Activated CD4-positive, CD25-positive, alpha-beta regulatory T cell treated with anti-CD3 and anti-CD28 coated beads, Interleukin-2, amount 50 U/mL, for 72 hours (primary cell): Measurements from ENCODE around the gene CC2D1B.
"Not testable (repeated sequence)": the region's sequence is repeated elsewhere in the genome, so short reads cannot be mapped to it uniquely, and the experiment has no call there.

ENCODE experiments used
- DNase-seq: peaks from one replicate; pipeline ENCODE4 v3.0.0; 2021

The CC2D1B gene

GRCh38 chr1:52365746-52366516, at the start of gene CC2D1B:
Gene CC2D1B, minus strand, starts transcription at chr1:52366205. Its CDS starts 1,585 bp downstream, at chr1:52364620.
- peak; percentile 100 for DNase-seq

GRCh38 chr1:52414942-52415341, 48.9 kb upstream of the CC2D1B start:
- DNase-seq = no peak

GRCh38 chr1:52413410-52413989, 47.5 kb upstream of the CC2D1B start:
- no peak for DNase-seq

GRCh38 chr1:52404975-52405338, 39.0 kb upstream of the CC2D1B start:
- no peak for DNase-seq

GRCh38 chr1:52404116-52404974, 38.3 kb upstream of the CC2D1B start, which contains the start of the genes ORC1 and PRPF38A:
Gene ORC1, minus strand, starts transcription at chr1:52404423. Its CDS starts 2,200 bp downstream, at chr1:52402223.
Gene PRPF38A, plus strand, starts transcription at chr1:52404602. Its CDS starts 148 bp downstream, at chr1:52404750.
- DNase-seq = peak; percentile 97

- DNase-seq = no peak
Observed at GRCh38 chr1:52403566-52404115, 37.6 kb upstream of the CC2D1B start.

- DNase-seq = no peak
Observed at GRCh38 chr1:52402860-52403240, 36.8 kb upstream of the CC2D1B start.

GRCh38 chr1:52400131-52400530, 34.1 kb upstream of the CC2D1B start:
- no peak for DNase-seq

GRCh38 chr1:52399629-52400028, 33.6 kb upstream of the CC2D1B start:
- DNase-seq = no peak

GRCh38 chr1:52393174-52393573, 27.2 kb upstream of the CC2D1B start:
- no peak for DNase-seq

GRCh38 chr1:52386458-52386857, 20.5 kb upstream of the CC2D1B start:
- DNase-seq = no peak

GRCh38 chr1:52385376-52385775, 19.4 kb upstream of the CC2D1B start:
- DNase-seq = no peak

- DNase-seq = not testable (repeated sequence)
Observed at GRCh38 chr1:52369851-52370250, 3.8 kb upstream of the CC2D1B start.

- peak; percentile 59 for DNase-seq
Observed at GRCh38 chr1:52368383-52369172, 2.6 kb upstream of the CC2D1B start.

- no peak for DNase-seq
Observed at GRCh38 chr1:52367272-52367671, 1.3 kb upstream of the CC2D1B start.

- no peak for DNase-seq
Observed at GRCh38 chr1:52366517-52366827, 467 bp upstream of the CC2D1B start.

GRCh38 chr1:52365071-52365745, 797 bp downstream of the CC2D1B start:
- DNase-seq = peak; percentile 43

- no peak for DNase-seq
Observed at GRCh38 chr1:52364235-52364839, 1.7 kb downstream of the CC2D1B start.

GRCh38 chr1:52360595-52360968, 5.4 kb downstream of the CC2D1B start:
- DNase-seq = no peak

- no peak for DNase-seq
Observed at GRCh38 chr1:52359676-52360594, 6.1 kb downstream of the CC2D1B start.
